NCI-H1417 (cell line): ENCODE data around the gene FANCF.

Experiments used
- DNase-seq, 3 experiments: peaks; one replicate each; lab custom pipeline; 2025; lab: John Stamatoyannopoulos, UW

The FANCF gene

GRCh38 chr11:22626573-22627239, 1.1 kb upstream of the FANCF start:
- DNase-seq: no peak

- DNase-seq: peak; percentile 84 to 95 (median 94)
These were observed 728 bp downstream of the FANCF start for GRCh38 chr11:22624742-22625447.

GRCh38 chr11:22617868-22618267, 7.8 kb downstream of the FANCF start:
- no peak for DNase-seq

- DNase-seq: no peak
These were observed 21.7 kb downstream of the FANCF start for GRCh38 chr11:22603933-22604332.

GRCh38 chr11:22602504-22602903, 23.1 kb downstream of the FANCF start:
- no peak for DNase-seq

- no peak for DNase-seq
These were observed 26.2 kb downstream of the FANCF start for GRCh38 chr11:22599458-22599857.

- DNase-seq: no peak
These were observed 28.6 kb downstream of the FANCF start for GRCh38 chr11:22597062-22597461.

- no peak for DNase-seq
These were observed 40.6 kb downstream of the FANCF start for GRCh38 chr11:22584976-22585375.

GRCh38 chr11:22583963-22584492, 41.6 kb downstream of the FANCF start:
- DNase-seq: no peak

GRCh38 chr11:22582151-22582410, 43.5 kb downstream of the FANCF start:
- DNase-seq: no peak

GRCh38 chr11:22581354-22582150, 44.1 kb downstream of the FANCF start:
- DNase-seq: no peak

- no peak for DNase-seq
These were observed 47.8 kb downstream of the FANCF start for GRCh38 chr11:22577854-22578253.
